Measurements from ENCODE around the gene AK3. TPM values are rescaled to one million over a fixed set of nuclear protein-coding genes. Genes with fewer than 3 reads are reported as not detected.

The AK3 gene
- total and polyA plus RNA-seq, 10 of the 15 experiments (the other 5 are each of a cell fraction or from before 2014, with no cell fraction given), result 14.2 to 86.6 (median 43.9) TPM

DNA sequence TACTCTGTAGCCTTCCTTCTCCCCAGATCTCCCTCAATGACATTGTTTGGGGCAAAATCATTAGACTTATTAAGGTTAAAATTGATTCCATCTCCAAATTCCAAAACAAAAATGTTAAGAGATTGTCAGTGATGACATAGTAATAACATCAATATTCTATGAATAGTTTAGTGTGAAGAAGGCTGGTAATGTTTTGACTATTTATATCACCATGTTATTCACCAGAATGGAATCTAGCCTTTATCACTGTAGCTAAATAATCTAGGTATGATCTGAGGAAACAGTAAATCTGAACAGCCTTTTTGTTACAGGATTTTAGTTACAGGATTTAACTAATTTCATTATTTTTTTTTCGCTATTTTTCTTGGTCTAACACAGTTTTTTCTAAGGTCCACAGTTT lies 79.8 kb downstream of the AK3 start:
- H3K27ac ChIP-seq (ENCODE audit: control insufficient read depth, insufficient read depth), result no peak overlapping the region
- FAIRE-seq (no peak), ATAC-seq (no peak), DNase-seq (ENCODE audit: low read depth, low spot score) (no peak)
- 0 out of 2 replicates have a peak overlapping the region, but pooled peaks have one; percentile 85 for H3K4me3 ChIP-seq
- H3K4me2 ChIP-seq (ENCODE audit: control insufficient read depth, insufficient read depth), result peak overlapping the region; percentile 100
- peak overlapping the region; percentile 73; the same call in 1 of the 2 replicates for H3K9ac ChIP-seq (ENCODE audit: control insufficient read depth, insufficient read depth, low read length)
- intact Hi-C loops (cut with micrococcal nuclease; ENCODE audit: unreplicated experiment), result loop anchor here (10.0 kb wide), 1 partner anchor 784 kb away; no protein-coding TSS in a partner anchor
- peaks cover 21% of the 10 kb centered on the region for H3K4me1 ChIP-seq (ENCODE audit: control insufficient read depth, insufficient read depth, low read length)
- in situ Hi-C loops (cut with MboI), result no loop called here
- no peaks in the 10 kb centered on the region for H3K27me3 ChIP-seq (replicated peaks in 1 of 2; ENCODE audit: control insufficient read depth in 2 of 2, insufficient read depth in 2 of 2, low read length in 1 of 2)
- H2AFZ ChIP-seq (ENCODE audit: control insufficient read depth, low read depth, low read length), result peak overlapping the region; percentile 97; the same call in 1 of the 2 replicates
- no peaks in the 10 kb centered on the region for H3K9me3 ChIP-seq (replicated peaks; ENCODE audit: control insufficient read depth, insufficient read depth, low read length)
- POLR2A ChIA-PET, result interaction anchor here (0.6 kb wide), 1 partner anchor 751 kb away, joined by 3 read pairs; no protein-coding TSS in a partner anchor
- CTCF ChIA-PET, result interaction anchor here (0.6 to 1.0 kb wide), 2 partner anchors 16 to 834 kb away, joined by 3 read pairs; no protein-coding TSS in a partner anchor
- RAD21 ChIA-PET (ENCODE audit: unreplicated experiment), result no interaction called here
- H4K20me1 ChIP-seq (ENCODE audit: control insufficient read depth, insufficient read depth), result no peaks in the 10 kb centered on the region; the same call in 1 of the 2 replicates
- peaks cover 5% of the 10 kb centered on the region for H3K79me2 ChIP-seq (ENCODE audit: control insufficient read depth, insufficient read depth, low read length)
- SMC1A ChIA-PET (ENCODE audit: uncharacterized antibody, unreplicated experiment), result interaction anchor here (1.6 to 2.1 kb wide), 3 partner anchors 24 to 79 kb away, joined by 4 to 5 read pairs (median 4); no protein-coding TSS in a partner anchor
- no peaks in the 10 kb centered on the region for H3K36me3 ChIP-seq (ENCODE audit: control insufficient read depth in 2 of 2, insufficient read depth in 2 of 2, low read length in 1 of 2)
- no TSS peak for BruUV-seq (replicated peaks)
- WGBS (ENCODE audit: insufficient coverage, insufficient replicate concordance, low lambda C conversion rate, missing lambda C conversion rate), result 0% methylated on average over 1 of the region's 1 CpG
- TF ChIP-seq SPI1 (IDR thresholded peaks at IDR 0.05; ENCODE audit: borderline replicate concordance, insufficient read depth, low read depth, low read length), result no peak
- TF ChIP-seq, protein P1, sequence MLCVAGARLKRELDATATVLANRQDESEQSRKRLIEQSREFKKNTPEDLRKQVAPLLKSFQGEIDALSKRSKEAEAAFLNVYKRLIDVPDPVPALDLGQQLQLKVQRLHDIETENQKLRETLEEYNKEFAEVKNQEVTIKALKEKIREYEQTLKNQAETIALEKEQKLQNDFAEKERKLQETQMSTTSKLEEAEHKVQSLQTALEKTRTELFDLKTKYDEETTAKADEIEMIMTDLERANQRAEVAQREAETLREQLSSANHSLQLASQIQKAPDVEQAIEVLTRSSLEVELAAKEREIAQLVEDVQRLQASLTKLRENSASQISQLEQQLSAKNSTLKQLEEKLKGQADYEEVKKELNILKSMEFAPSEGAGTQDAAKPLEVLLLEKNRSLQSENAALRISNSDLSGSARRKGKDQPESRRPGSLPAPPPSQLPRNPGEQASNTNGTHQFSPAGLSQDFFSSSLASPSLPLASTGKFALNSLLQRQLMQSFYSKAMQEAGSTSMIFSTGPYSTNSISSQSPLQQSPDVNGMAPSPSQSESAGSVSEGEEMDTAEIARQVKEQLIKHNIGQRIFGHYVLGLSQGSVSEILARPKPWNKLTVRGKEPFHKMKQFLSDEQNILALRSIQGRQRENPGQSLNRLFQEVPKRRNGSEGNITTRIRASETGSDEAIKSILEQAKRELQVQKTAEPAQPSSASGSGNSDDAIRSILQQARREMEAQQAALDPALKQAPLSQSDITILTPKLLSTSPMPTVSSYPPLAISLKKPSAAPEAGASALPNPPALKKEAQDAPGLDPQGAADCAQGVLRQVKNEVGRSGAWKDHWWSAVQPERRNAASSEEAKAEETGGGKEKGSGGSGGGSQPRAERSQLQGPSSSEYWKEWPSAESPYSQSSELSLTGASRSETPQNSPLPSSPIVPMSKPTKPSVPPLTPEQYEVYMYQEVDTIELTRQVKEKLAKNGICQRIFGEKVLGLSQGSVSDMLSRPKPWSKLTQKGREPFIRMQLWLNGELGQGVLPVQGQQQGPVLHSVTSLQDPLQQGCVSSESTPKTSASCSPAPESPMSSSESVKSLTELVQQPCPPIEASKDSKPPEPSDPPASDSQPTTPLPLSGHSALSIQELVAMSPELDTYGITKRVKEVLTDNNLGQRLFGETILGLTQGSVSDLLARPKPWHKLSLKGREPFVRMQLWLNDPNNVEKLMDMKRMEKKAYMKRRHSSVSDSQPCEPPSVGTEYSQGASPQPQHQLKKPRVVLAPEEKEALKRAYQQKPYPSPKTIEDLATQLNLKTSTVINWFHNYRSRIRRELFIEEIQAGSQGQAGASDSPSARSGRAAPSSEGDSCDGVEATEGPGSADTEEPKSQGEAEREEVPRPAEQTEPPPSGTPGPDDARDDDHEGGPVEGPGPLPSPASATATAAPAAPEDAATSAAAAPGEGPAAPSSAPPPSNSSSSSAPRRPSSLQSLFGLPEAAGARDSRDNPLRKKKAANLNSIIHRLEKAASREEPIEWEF (IDR thresholded peaks at IDR 0.05; ENCODE audit: insufficient replicate concordance, low read depth, low read length), result no peak
- TF ChIP-seq SMAD1 (IDR thresholded peaks at IDR 0.05; ENCODE audit: low read depth, partially characterized antibody), result no peak
- no peak for TF ChIP-seq REST (IDR thresholded peaks at IDR 0.05; ENCODE audit: low read depth, low read length)
- no peak for TF ChIP-seq PRDM15 (CRISPR knock-in tag; IDR thresholded peaks at IDR 0.05)
- no peak for TF ChIP-seq SMAD5 (IDR thresholded peaks at IDR 0.05; ENCODE audit: low read depth)
- no peak for TF ChIP-seq SRF (IDR thresholded peaks at IDR 0.05; ENCODE audit: low read depth in 2 of 2, low read length in 2 of 2)
- TF ChIP-seq ATF2 (IDR thresholded peaks at IDR 0.05; ENCODE audit: low read length), result no peak
